A673 (cell line): ENCODE results near the gene METTL26.

Experiments used
- CTCF ChIP-seq: fragments of 300-800, 200-600 bp; sonication (generic); conservative IDR thresholded peaks from 2 replicates; pipeline ENCODE4 v1.5.1; 2017; ENCODE audit warnings: low read depth, mild to moderate bottlenecking, antibody characterized with exemption, low read length, moderate library complexity, mixed read lengths
- EZH2 ChIP-seq: fragments of 200-600 bp; sonication (generic); IDR thresholded peaks from 2 replicates; pipeline ENCODE4 v1.6.1; 2017; ENCODE audit warnings: borderline replicate concordance, low read depth, mild to moderate bottlenecking, mixed read lengths, antibody characterized with exemption, low read length; ENCODE audit not compliant: poor library complexity, severe bottlenecking

DNA sequence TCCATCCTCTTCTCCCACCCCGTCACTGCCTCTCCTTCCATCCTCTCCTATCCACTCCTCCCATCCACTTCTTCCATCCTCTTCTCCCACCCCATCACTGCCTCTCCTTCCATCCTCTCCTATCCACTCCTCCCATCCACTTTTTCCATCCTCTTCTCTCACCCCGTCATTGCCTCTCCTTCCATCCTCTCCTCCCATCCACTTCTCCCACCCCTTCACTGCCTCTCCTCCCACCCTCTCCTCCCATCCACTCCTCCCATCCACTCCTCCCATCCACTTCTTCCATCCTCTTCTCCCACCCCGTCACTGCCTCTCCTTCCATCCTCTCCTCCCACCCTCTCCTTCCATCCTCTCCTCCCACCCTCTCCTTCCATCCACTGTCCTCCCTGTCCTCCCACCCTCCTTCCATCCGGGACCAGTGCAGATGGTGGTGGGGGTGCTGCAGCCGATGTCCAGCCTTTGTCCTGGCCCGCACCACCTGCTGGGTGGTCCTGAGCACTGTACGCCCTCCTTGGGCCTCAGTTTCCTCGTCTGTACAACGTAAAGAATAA lies 4.2 kb downstream of the METTL26 start:
- no peak for TF ChIP-seq CTCF
- TF ChIP-seq EZH2: no peak
